Left ventricle myocardium inferior (tissue), 1 donor: Measurements from ENCODE around the gene HTT-AS. TPM values are rescaled to one million over a fixed set of nuclear protein-coding genes. Genes with fewer than 3 reads are reported as not detected.

Experiments used
- DNase-seq: peaks from one replicate; pipeline ENCODE4 v3.0.0-alpha.2; 2020
- H3K27ac ChIP-seq: fragments of 200-600 bp; replicated peaks from 2 replicates; pipeline ENCODE4 v1.8.0; 2021
- H3K27me3 ChIP-seq: fragments of 200-600 bp; 2 replicates; pipeline ENCODE4 v1.8.0; 2021; ENCODE audit warnings: low read depth
- H3K36me3 ChIP-seq: fragments of 200-600 bp; 2 replicates; pipeline ENCODE4 v1.8.0; 2021
- H3K4me1 ChIP-seq: fragments of 200-600 bp; 2 replicates; pipeline ENCODE4 v1.8.0; 2021
- H3K4me3 ChIP-seq: fragments of 200-600 bp; 2 replicates; pipeline ENCODE4 v1.8.0; 2021; ENCODE audit warnings: mild to moderate bottlenecking, moderate library complexity
- H3K9me3 ChIP-seq: fragments of 200-600 bp; replicated peaks from 2 replicates; pipeline ENCODE4 v1.8.0; 2021
- CTCF ChIP-seq: fragments of 200-600 bp; IDR thresholded peaks from 2 replicates; pipeline ENCODE4 v1.8.0; 2021; ENCODE audit warnings: antibody characterized with exemption, mild to moderate bottlenecking, borderline replicate concordance
- intact Hi-C: fragments of 100-400 bp; cut with micrococcal nuclease; formaldehyde crosslinking; loops from one replicate; pipeline ENCODE4 v1.11.0; 2022
- long read RNA-seq: library from polyadenylated mRNA; unstranded; transcript quantifications from one replicate; pipeline ENCODE4 v2.0.0, GENCODE V29; 2021
- total RNA-seq: library from RNA; stranded (reverse); fragmentation: NEBNext Ultra II Directional; extraction: Animal tissue kit (Norgen Biotek cat#: 25700); gene quantifications from one replicate; pipeline ENCODE4 v1.2.1, GENCODE V29; 2021
- donor health status: DM: no; HTN: yes; CAD: no; lungs with severe emphysema.

Gene HTT-AS
- total RNA-seq: not detected
- long read RNA-seq: 0 reads

GRCh38 chr4:3074078-3074845 is at the start of gene HTT-AS, which contains the start of gene HTT:
TSS of gene HTT-AS (minus strand) at chr4:3074538.
TSS of gene HTT (plus strand) at chr4:3074681. CDS start at chr4:3074826, 145 bp downstream.
- Histone ChIP-seq H3K9me3 (no peaks in the 10 kb centered on the region), H3K4me1 (peaks cover 45% of the 10 kb centered on the region), H3K4me3 (peak within 1 kb of the TSS; percentile 85), H3K27ac (peak within 1 kb of the TSS; percentile 90), H3K27me3 (no peaks in the 10 kb centered on the region), H3K36me3 (no peaks in the 10 kb centered on the region)
- intact Hi-C loops: no loop called here
- DNase-seq: peak; percentile 97
- no peak for TF ChIP-seq CTCF

GRCh38 chr4:3123181-3123671 is 48.9 kb upstream of the HTT-AS start:
- Histone ChIP-seq H3K27ac (peak overlapping the region; percentile 77), H3K27me3 (no peaks in the 10 kb centered on the region), H3K9me3 (no peaks in the 10 kb centered on the region), H3K4me1 (peaks cover 31% of the 10 kb centered on the region), H3K36me3 (peaks cover 56% of the 10 kb centered on the region), H3K4me3 (no peak overlapping the region)
- DNase-seq: no peak
- no peak for TF ChIP-seq CTCF
- intact Hi-C loops: no loop called here

GRCh38 chr4:3122081-3122563 is 47.8 kb upstream of the HTT-AS start:
- TF ChIP-seq CTCF: no peak
- Histone ChIP-seq H3K27ac (peak overlapping the region; percentile 77), H3K27me3 (no peaks in the 10 kb centered on the region), H3K4me3 (no peak overlapping the region), H3K9me3 (no peaks in the 10 kb centered on the region), H3K4me1 (peaks cover 36% of the 10 kb centered on the region), H3K36me3 (peaks cover 45% of the 10 kb centered on the region)
- DNase-seq: no peak
- intact Hi-C loops: no loop called here

- no peak for TF ChIP-seq CTCF
- H3K9me3 ChIP-seq: no peaks in the 10 kb centered on the region
- no peak for DNase-seq
- peak overlapping the region; percentile 77 for H3K27ac ChIP-seq
- no peaks in the 10 kb centered on the region for H3K27me3 ChIP-seq
- peaks cover 41% of the 10 kb centered on the region for H3K4me1 ChIP-seq
- intact Hi-C loops: no loop called here
- H3K36me3 ChIP-seq: peaks cover 42% of the 10 kb centered on the region
- H3K4me3 ChIP-seq: no peak overlapping the region
These were observed 47.3 kb upstream of the HTT-AS start for GRCh38 chr4:3121596-3121995.

GRCh38 chr4:3121110-3121509 is 46.8 kb upstream of the HTT-AS start:
- no peak for DNase-seq
- H3K27me3 ChIP-seq: no peaks in the 10 kb centered on the region
- peaks cover 46% of the 10 kb centered on the region for H3K4me1 ChIP-seq
- H3K36me3 ChIP-seq: peaks cover 43% of the 10 kb centered on the region
- H3K9me3 ChIP-seq: no peaks in the 10 kb centered on the region
- no peak overlapping the region for H3K4me3 ChIP-seq
- intact Hi-C loops: no loop called here
- peak overlapping the region; percentile 77 for H3K27ac ChIP-seq
- TF ChIP-seq CTCF: no peak
